ENCODE data around the gene TRIM46.

Gene TRIM46

GRCh38 chr1:155205035-155205434, 31.4 kb downstream of the TRIM46 start:
- Histone ChIP-seq H3K9ac (ENCODE audit: low read length) (no peak overlapping the region), H3K4me2 (ENCODE audit: low read depth, low read length) (no peak overlapping the region), H3F3A (ENCODE audit: insufficient read depth, low read length) (peaks cover 10% of the 10 kb centered on the region), H3K4me1 (ENCODE audit: low read length) (peaks cover 13% of the 10 kb centered on the region), H3K27me3 (replicated peaks; ENCODE audit: insufficient read depth, low read length) (peaks cover 34% of the 10 kb centered on the region), H3K9me3 (replicated peaks; ENCODE audit: insufficient read depth, low read length) (no peaks in the 10 kb centered on the region), H3K9me2 (replicated peaks; ENCODE audit: insufficient read depth, low read length) (no peaks in the 10 kb centered on the region), H3K27ac (ENCODE audit: low read length) (no peak overlapping the region), H2AFZ (ENCODE audit: low read length) (no peak overlapping the region), H3K36me3 (replicated peaks; ENCODE audit: insufficient read depth, low read length) (no peaks in the 10 kb centered on the region), H4K20me1 (ENCODE audit: insufficient read depth, low read length) (no peaks in the 10 kb centered on the region), H3K4me3 (ENCODE audit: low read length) (no peak overlapping the region), H3K79me2 (ENCODE audit: low read length) (peaks cover 6% of the 10 kb centered on the region; the same call in 1 of the 2 replicates)
- TF ChIP-seq, protein P1, sequence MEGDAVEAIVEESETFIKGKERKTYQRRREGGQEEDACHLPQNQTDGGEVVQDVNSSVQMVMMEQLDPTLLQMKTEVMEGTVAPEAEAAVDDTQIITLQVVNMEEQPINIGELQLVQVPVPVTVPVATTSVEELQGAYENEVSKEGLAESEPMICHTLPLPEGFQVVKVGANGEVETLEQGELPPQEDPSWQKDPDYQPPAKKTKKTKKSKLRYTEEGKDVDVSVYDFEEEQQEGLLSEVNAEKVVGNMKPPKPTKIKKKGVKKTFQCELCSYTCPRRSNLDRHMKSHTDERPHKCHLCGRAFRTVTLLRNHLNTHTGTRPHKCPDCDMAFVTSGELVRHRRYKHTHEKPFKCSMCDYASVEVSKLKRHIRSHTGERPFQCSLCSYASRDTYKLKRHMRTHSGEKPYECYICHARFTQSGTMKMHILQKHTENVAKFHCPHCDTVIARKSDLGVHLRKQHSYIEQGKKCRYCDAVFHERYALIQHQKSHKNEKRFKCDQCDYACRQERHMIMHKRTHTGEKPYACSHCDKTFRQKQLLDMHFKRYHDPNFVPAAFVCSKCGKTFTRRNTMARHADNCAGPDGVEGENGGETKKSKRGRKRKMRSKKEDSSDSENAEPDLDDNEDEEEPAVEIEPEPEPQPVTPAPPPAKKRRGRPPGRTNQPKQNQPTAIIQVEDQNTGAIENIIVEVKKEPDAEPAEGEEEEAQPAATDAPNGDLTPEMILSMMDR (IDR thresholded peaks at IDR 0.05; ENCODE audit: low read length): no peak
- TF ChIP-seq EZH2phosphoT487 (IDR thresholded peaks at IDR 0.05; ENCODE audit: low read length) (no peak), EZH2 (optimal IDR thresholded peaks at IDR 0.05; ENCODE audit: low read depth, low read length) (no peak)
- DNase-seq: no peak

DNA sequence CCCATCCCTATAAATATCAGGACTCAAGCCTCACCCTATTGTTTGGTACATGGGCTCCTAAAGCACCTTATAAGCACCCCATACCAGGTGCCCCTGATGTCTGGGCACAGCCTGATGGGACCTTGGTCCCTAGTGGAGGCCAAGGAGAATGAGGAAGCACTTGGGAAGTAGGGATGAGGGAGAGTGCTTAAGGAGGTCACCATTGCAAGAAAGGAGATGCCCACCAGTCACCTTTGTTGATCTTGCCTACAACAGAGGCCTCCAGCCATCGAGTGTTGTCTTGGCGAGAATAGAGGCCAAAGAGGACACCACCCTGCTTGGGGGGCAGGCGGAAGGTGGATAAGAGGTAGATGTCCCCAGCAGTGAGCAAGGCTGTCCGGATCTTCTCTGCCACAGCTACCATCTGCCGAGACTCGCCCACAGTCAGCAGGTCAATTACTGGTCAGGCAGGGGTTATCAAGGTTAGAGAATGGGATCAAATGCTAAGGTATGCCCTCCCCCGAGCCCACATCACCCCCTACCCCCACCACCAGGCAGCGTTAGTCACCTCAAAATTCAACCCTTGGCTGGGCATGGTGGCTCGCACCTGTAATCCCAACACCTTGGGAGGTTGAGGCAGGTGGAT, 32.4 kb downstream of the TRIM46 start:
- peaks cover 24% of the 10 kb centered on the region for H3K27me3 ChIP-seq (replicated peaks; ENCODE audit: insufficient read depth, low read length)
- no peak for DNase-seq
- no peak overlapping the region for H2AFZ ChIP-seq (ENCODE audit: low read length)
- no peaks in the 10 kb centered on the region for H3K9me2 ChIP-seq (replicated peaks; ENCODE audit: insufficient read depth, low read length)
- H3K4me3 ChIP-seq (ENCODE audit: low read length): no peak overlapping the region
- H3K9ac ChIP-seq (ENCODE audit: low read length): no peak overlapping the region
- no peaks in the 10 kb centered on the region for H4K20me1 ChIP-seq (ENCODE audit: insufficient read depth, low read length)
- H3K4me1 ChIP-seq (ENCODE audit: low read length): peaks cover 13% of the 10 kb centered on the region
- H3K4me2 ChIP-seq (ENCODE audit: low read depth, low read length): no peak overlapping the region
- no peaks in the 10 kb centered on the region for H3K36me3 ChIP-seq (replicated peaks; ENCODE audit: insufficient read depth, low read length)
- H3F3A ChIP-seq (ENCODE audit: insufficient read depth, low read length): peaks cover 10% of the 10 kb centered on the region
- H3K27ac ChIP-seq (ENCODE audit: low read length): no peak overlapping the region
- TF ChIP-seq, protein P1 (IDR thresholded peaks at IDR 0.05; ENCODE audit: low read length): no peak
- TF ChIP-seq EZH2phosphoT487 (IDR thresholded peaks at IDR 0.05; ENCODE audit: low read length): no peak
- TF ChIP-seq EZH2 (optimal IDR thresholded peaks at IDR 0.05; ENCODE audit: low read depth, low read length): no peak
- no peaks in the 10 kb centered on the region for H3K9me3 ChIP-seq (replicated peaks; ENCODE audit: insufficient read depth, low read length)
- H3K79me2 ChIP-seq (ENCODE audit: low read length): peaks cover 9% of the 10 kb centered on the region; the same call in 1 of the 2 replicates

DNA sequence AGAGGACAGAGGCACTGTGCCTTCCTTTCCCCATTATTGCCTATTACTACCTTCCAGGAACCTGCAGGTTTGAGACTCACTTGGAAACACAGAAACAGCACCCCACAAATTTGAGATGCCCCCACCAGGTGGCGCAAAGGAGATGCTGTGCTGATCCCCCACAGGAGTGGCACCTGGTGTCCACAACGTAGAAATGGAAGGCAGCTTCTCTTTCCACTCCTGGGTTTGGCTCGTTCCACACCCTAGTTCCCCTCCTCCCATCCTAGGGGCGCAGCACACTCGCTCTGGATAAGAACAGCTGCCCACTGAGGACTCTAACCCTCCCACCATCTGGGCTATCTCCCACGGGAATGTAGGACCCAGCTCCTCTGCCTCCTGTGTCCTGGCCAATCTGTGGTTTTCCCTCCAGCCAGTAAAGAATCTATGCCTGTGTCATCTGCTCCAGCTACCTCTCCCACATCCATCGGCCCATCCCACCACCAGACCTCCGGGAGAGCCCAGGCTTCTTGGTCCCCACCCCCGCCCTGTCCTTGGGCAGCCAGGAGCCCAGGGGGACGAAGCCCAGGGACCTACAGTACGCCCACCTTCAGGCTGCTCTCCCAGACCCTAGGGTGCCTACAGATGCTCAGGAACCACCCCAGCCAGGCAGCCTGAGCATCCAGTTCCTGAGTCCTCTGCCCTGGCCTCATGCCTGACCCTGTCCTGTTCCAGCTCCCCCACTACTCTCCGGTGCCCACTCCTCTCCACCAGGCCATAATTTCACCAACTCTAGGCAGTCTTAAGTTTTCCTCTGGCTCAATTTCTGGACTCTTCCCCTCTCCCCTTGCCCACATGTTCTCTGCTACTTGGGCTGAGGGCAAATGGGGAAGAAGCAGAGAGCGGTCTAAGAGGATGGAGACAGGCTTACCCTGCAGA, 33.5 kb downstream of the TRIM46 start:
- DNase-seq: peak; percentile 91
- Histone ChIP-seq H3K36me3 (replicated peaks; ENCODE audit: insufficient read depth, low read length) (no peaks in the 10 kb centered on the region), H2AFZ (ENCODE audit: low read length) (peak overlapping the region; percentile 72), H3K4me3 (ENCODE audit: low read length) (no peak overlapping the region), H3K4me1 (ENCODE audit: low read length) (peaks cover 13% of the 10 kb centered on the region), H4K20me1 (ENCODE audit: insufficient read depth, low read length) (no peaks in the 10 kb centered on the region), H3K9ac (ENCODE audit: low read length) (peak overlapping the region; percentile 32; the same call in 1 of the 2 replicates), H3K27ac (ENCODE audit: low read length) (no peak overlapping the region), H3K9me2 (replicated peaks; ENCODE audit: insufficient read depth, low read length) (no peaks in the 10 kb centered on the region), H3K4me2 (ENCODE audit: low read depth, low read length) (peak overlapping the region; percentile 56; the same call in 1 of the 2 replicates), H3K9me3 (replicated peaks; ENCODE audit: insufficient read depth, low read length) (no peaks in the 10 kb centered on the region), H3K27me3 (replicated peaks; ENCODE audit: insufficient read depth, low read length) (peaks cover 15% of the 10 kb centered on the region), H3F3A (ENCODE audit: insufficient read depth, low read length) (peaks cover 10% of the 10 kb centered on the region), H3K79me2 (ENCODE audit: low read length) (peaks cover 9% of the 10 kb centered on the region; the same call in 1 of the 2 replicates)
- TF ChIP-seq EZH2phosphoT487 (IDR thresholded peaks at IDR 0.05; ENCODE audit: low read length): no peak
- TF ChIP-seq, protein P1 (IDR thresholded peaks at IDR 0.05; ENCODE audit: low read length): peak; percentile 98
